H4 (cell line): ENCODE results near the gene IRS2. TPM values are rescaled to one million over a fixed set of nuclear protein-coding genes. Genes with fewer than 3 reads are reported as not detected.
A peak's percentile ranks its signal among the peaks of the same experiment; 100 is the strongest.

ENCODE experiments used
- DNase-seq: peaks from one replicate; pipeline ENCODE4 v3.0.0-alpha.2; 2015; ENCODE audit warnings: low spot score
- total RNA-seq: library from RNA; depleted of rRNA; stranded (reverse); fragments of >200 nt; shearing (Covaris generic); gene quantifications from 2 replicates; pipeline ENCODE4 v1.2.3, GENCODE V29; 2014

Gene IRS2
- total RNA-seq, 1 experiment from 2014 or later: 0.45 TPM

- DNase-seq: no peak
These were observed 4.9 kb downstream of the IRS2 start for GRCh38 chr13:109781384-109782065.

- DNase-seq: no peak
These were observed 5.5 kb downstream of the IRS2 start for GRCh38 chr13:109780845-109781383.

- no peak for DNase-seq
These were observed 6.4 kb downstream of the IRS2 start for GRCh38 chr13:109779876-109780510.

- no peak for DNase-seq
These were observed 7.3 kb downstream of the IRS2 start for GRCh38 chr13:109779074-109779473.

- DNase-seq: peak; percentile 43
These were observed 8.3 kb downstream of the IRS2 start for GRCh38 chr13:109778102-109778542.

GRCh38 chr13:109776575-109776974 is 9.8 kb downstream of the IRS2 start:
- DNase-seq: no peak

GRCh38 chr13:109773786-109774185 is 12.6 kb downstream of the IRS2 start:
- DNase-seq: no peak

- DNase-seq: no peak
These were observed 13.1 kb downstream of the IRS2 start for GRCh38 chr13:109773276-109773675.

- DNase-seq: no peak
These were observed 14.5 kb downstream of the IRS2 start for GRCh38 chr13:109771926-109772325.

GRCh38 chr13:109770436-109770835 is 15.9 kb downstream of the IRS2 start:
- DNase-seq: no peak

- DNase-seq: no peak
These were observed 16.5 kb downstream of the IRS2 start for GRCh38 chr13:109769921-109770320.

GRCh38 chr13:109769275-109769674 is 17.1 kb downstream of the IRS2 start:
- no peak for DNase-seq

GRCh38 chr13:109768616-109769015 is 17.8 kb downstream of the IRS2 start:
- DNase-seq: no peak

- DNase-seq: no peak
These were observed 18.2 kb downstream of the IRS2 start for GRCh38 chr13:109768176-109768575.

GRCh38 chr13:109767023-109767422 is 19.4 kb downstream of the IRS2 start:
- DNase-seq: no peak

- peak; percentile 19 for DNase-seq
These were observed 21.7 kb downstream of the IRS2 start for GRCh38 chr13:109764470-109765291.

- no peak for DNase-seq
These were observed 22.3 kb downstream of the IRS2 start for GRCh38 chr13:109764045-109764444.

GRCh38 chr13:109762791-109763190 is 23.6 kb downstream of the IRS2 start:
- DNase-seq: no peak

- no peak for DNase-seq
These were observed 24.7 kb downstream of the IRS2 start for GRCh38 chr13:109761695-109762094.

- no peak for DNase-seq
These were observed 25.4 kb downstream of the IRS2 start for GRCh38 chr13:109760951-109761350.

- no peak for DNase-seq
These were observed 26.0 kb downstream of the IRS2 start for GRCh38 chr13:109760402-109760801.

GRCh38 chr13:109759609-109760008 is 26.8 kb downstream of the IRS2 start:
- no peak for DNase-seq
